ENCODE data around the gene CYP4F2. TPM values are rescaled to one million over a fixed set of nuclear protein-coding genes. Genes with fewer than 3 reads are reported as not detected.
A peak's percentile ranks its signal among the peaks of the same experiment; 100 is the strongest.

CYP4F2 gene
- total and polyA plus RNA-seq, 9 of the 15 experiments (the other 6 are each of a cell fraction or from before 2014, with no cell fraction given): 0.10 to 0.56 (median 0.32) TPM; not detected in 2

DNA sequence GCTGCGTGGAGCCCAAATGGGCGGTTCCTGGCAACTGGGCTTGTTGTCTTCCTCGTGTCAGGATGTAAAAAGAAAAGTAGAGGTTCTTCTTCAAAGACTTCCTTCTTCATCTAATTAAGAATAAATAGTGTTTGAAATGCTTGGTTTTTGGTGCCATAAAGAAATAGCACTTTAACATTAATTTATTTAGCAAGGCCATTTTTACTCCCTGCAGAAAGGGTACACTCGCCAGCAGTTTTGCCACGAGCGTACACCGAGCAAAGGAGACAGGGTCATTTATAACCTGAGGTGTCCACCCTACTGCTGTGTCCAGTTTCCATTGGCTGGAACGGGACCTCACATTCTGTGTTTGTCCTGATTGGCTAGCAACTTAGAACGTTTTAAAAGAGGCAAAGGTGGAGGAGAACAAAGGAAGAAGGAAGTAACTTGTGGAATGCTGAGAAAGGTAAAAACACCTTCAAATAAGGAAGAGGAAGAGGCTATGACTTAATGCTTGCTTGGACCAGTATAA, 60.6 kb downstream of the CYP4F2 start (continued):
- peak in 1 of 2 experiments; percentile 52 for TF ChIP-seq E2F6 (IDR thresholded peaks at IDR 0.05; ENCODE audit: borderline replicate concordance in 1 of 2, extremely low read depth in 1 of 2, insufficient read depth in 1 of 2, insufficient read length in 1 of 2, low read depth in 1 of 2, low read length in 1 of 2, poor library complexity in 1 of 2, severe bottlenecking in 1 of 2)
- TF ChIP-seq GMEB1 (CRISPR knock-in tag; IDR thresholded peaks at IDR 0.05): no peak
- TF ChIP-seq MNT (conservative IDR thresholded peaks at IDR 0.05): peak; percentile 91 to 94
- TF ChIP-seq, protein P1, sequence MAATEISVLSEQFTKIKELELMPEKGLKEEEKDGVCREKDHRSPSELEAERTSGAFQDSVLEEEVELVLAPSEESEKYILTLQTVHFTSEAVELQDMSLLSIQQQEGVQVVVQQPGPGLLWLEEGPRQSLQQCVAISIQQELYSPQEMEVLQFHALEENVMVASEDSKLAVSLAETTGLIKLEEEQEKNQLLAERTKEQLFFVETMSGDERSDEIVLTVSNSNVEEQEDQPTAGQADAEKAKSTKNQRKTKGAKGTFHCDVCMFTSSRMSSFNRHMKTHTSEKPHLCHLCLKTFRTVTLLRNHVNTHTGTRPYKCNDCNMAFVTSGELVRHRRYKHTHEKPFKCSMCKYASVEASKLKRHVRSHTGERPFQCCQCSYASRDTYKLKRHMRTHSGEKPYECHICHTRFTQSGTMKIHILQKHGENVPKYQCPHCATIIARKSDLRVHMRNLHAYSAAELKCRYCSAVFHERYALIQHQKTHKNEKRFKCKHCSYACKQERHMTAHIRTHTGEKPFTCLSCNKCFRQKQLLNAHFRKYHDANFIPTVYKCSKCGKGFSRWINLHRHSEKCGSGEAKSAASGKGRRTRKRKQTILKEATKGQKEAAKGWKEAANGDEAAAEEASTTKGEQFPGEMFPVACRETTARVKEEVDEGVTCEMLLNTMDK (IDR thresholded peaks at IDR 0.05; ENCODE audit: borderline replicate concordance, insufficient read depth, low read depth, low read length, poor library complexity, severe bottlenecking): no peak
- peak; percentile 43; the same call in 1 of the 2 replicates for TF ChIP-seq MXI1 (IDR thresholded peaks at IDR 0.05; ENCODE audit: low read depth, low read length)
- no peak for TF ChIP-seq ZFPM2 (CRISPR knock-in tag; IDR thresholded peaks at IDR 0.05)
- 0 out of 2 replicates have a peak, but pooled peaks have one; percentile 20 for TF ChIP-seq DPF2 (IDR thresholded peaks at IDR 0.05)
- TF ChIP-seq MECOM (CRISPR knock-in tag; IDR thresholded peaks at IDR 0.05): no peak
- no peak for TF ChIP-seq SNIP1 (IDR thresholded peaks at IDR 0.05; ENCODE audit: low read depth)
- no peak for TF ChIP-seq NR0B1 (IDR thresholded peaks at IDR 0.05; ENCODE audit: partially characterized antibody)
- TF ChIP-seq NCOA2 (IDR thresholded peaks at IDR 0.05; ENCODE audit: partially characterized antibody in 2 of 2): no peak
- no peak for TF ChIP-seq TRIM25 (IDR thresholded peaks at IDR 0.05; ENCODE audit: borderline replicate concordance)
- TF ChIP-seq PHF20 (IDR thresholded peaks at IDR 0.05; ENCODE audit: partially characterized antibody): no peak
- TF ChIP-seq MTA1 (IDR thresholded peaks at IDR 0.05; ENCODE audit: borderline replicate concordance): no peak
- TF ChIP-seq, protein P2, sequence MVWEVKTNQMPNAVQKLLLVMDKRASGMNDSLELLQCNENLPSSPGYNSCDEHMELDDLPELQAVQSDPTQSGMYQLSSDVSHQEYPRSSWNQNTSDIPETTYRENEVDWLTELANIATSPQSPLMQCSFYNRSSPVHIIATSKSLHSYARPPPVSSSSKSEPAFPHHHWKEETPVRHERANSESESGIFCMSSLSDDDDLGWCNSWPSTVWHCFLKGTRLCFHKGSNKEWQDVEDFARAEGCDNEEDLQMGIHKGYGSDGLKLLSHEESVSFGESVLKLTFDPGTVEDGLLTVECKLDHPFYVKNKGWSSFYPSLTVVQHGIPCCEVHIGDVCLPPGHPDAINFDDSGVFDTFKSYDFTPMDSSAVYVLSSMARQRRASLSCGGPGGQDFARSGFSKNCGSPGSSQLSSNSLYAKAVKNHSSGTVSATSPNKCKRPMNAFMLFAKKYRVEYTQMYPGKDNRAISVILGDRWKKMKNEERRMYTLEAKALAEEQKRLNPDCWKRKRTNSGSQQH (CRISPR knock-in tag; IDR thresholded peaks at IDR 0.05): no peak
- TF ChIP-seq SMAD3 (CRISPR knock-in tag; conservative IDR thresholded peaks at IDR 0.05): no peak

All from K562 (cell line).